ENCODE data around the gene ZFC3H1. TPM values are rescaled to one million over a fixed set of nuclear protein-coding genes. Genes with fewer than 3 reads are reported as not detected.
A peak's percentile ranks its signal among the peaks of the same experiment; 100 is the strongest.

The ZFC3H1 gene
- total and polyA plus RNA-seq, 2 of the 8 experiments (the other 6 are each of a cell fraction or from before 2014, with no cell fraction given) = 20.0 to 32.4 TPM

- Histone ChIP-seq H4K20me1 (replicated peaks in 1 of 2; ENCODE audit: control insufficient read depth in 1 of 2, insufficient read depth in 2 of 2, low read length in 2 of 2) (no peaks in the 10 kb centered on the region), H3K4me3 (ENCODE audit: extremely low read depth in 1 of 4, insufficient read depth in 2 of 4, low read depth in 3 of 4, low read length in 4 of 4) (no peak overlapping the region), H3K79me2 (ENCODE audit: control insufficient read depth in 1 of 2, insufficient read depth in 2 of 2, low read length in 2 of 2) (no peaks in the 10 kb centered on the region), H4K8ac (ENCODE audit: extremely low read depth, insufficient read depth, low read length) (no peak overlapping the region), H3K4me2 (ENCODE audit: insufficient read depth in 1 of 2, low read depth in 2 of 2, low read length in 2 of 2) (no peak overlapping the region), H3K36me3 (ENCODE audit: control insufficient read depth in 2 of 4, insufficient read depth in 4 of 4, low read length in 3 of 4) (no peaks in the 10 kb centered on the region), H3K56ac (replicated peaks; ENCODE audit: insufficient read length, low read depth, low read length) (no peak overlapping the region), H3K27me3 (replicated peaks in 1 of 4; ENCODE audit: control insufficient read depth in 3 of 4, extremely low read depth in 1 of 4, insufficient read depth in 3 of 4, low read length in 3 of 4) (no peaks in the 10 kb centered on the region), H2AK5ac (ENCODE audit: low read depth, low read length) (no peak overlapping the region), H2BK120ac (replicated peaks; ENCODE audit: low read depth, low read length) (no peak overlapping the region), H3K9ac (replicated peaks in 1 of 4; ENCODE audit: extremely low read depth in 1 of 4, low read depth in 3 of 4, low read length in 3 of 4) (no peak overlapping the region), H3K9me3 (ENCODE audit: insufficient read depth in 2 of 2, low read depth in 1 of 2, low read length in 1 of 2) (no peaks in the 10 kb centered on the region), H3K18ac (ENCODE audit: extremely low read depth, low read length) (no peak overlapping the region), H4K91ac (replicated peaks; ENCODE audit: insufficient read length, low read length) (no peak overlapping the region), H3K4me1 (replicated peaks in 1 of 4; ENCODE audit: control insufficient read depth in 3 of 4, insufficient read depth in 4 of 4, low read length in 3 of 4) (peaks cover 0 to 3% (median 0%) of the 10 kb centered on the region in 4 experiments; a peak in 1 of 7 replicates), H3K23me2 (ENCODE audit: low read depth, low read length) (no peaks in the 10 kb centered on the region), H2BK15ac (ENCODE audit: low read length) (no peak overlapping the region), H3K4ac (replicated peaks; ENCODE audit: insufficient read length, low read depth, low read length) (no peak overlapping the region), H2BK5ac (ENCODE audit: low read depth, low read length) (no peak overlapping the region), H3K79me1 (ENCODE audit: low read depth, low read length) (no peaks in the 10 kb centered on the region), H2AFZ (ENCODE audit: low read length) (peak overlapping the region; percentile 71), H4K5ac (ENCODE audit: insufficient read length, low read depth, low read length) (no peak overlapping the region), H3K23ac (ENCODE audit: insufficient read length) (no peak overlapping the region), H3K14ac (ENCODE audit: insufficient read length) (no peak overlapping the region), H2BK12ac (ENCODE audit: low read depth, low read length) (no peak overlapping the region), H2BK20ac (ENCODE audit: low read length) (no peak overlapping the region), H3K27ac (ENCODE audit: low read depth, low read length) (no peak overlapping the region)
- DNase-seq (ENCODE audit: low read depth in 1 of 2, low spot score in 2 of 2) (no peak), FAIRE-seq (no peak)
- 69% methylated on average over 2 of the region's 2 CpGs; no CpG with 5 or more reads in 1 of the 2 experiments for WGBS, 2 experiments (ENCODE audit: extremely low coverage in 1 of 2, insufficient coverage in 1 of 2, insufficient read length in 1 of 2, insufficient replicate concordance in 2 of 2, low coverage in 1 of 2, low lambda C conversion rate in 2 of 2, missing lambda C conversion rate in 1 of 2)
- CTCF ChIA-PET (ENCODE audit: partially characterized antibody) = interaction anchor here (1.2 kb wide), 1 partner anchor 11 kb away, joined by 4 read pairs; no protein-coding TSS in a partner anchor
- POLR2A ChIA-PET (ENCODE audit: partially characterized antibody) = no interaction called here
- no peak for TF ChIP-seq RBBP5 (IDR thresholded peaks at IDR 0.05; ENCODE audit: borderline replicate concordance, low read depth, low read length)
- no peak for TF ChIP-seq CHD1 (IDR thresholded peaks at IDR 0.05; ENCODE audit: low read depth, low read length)
- no peak for TF ChIP-seq EZH2 (IDR thresholded peaks at IDR 0.05; ENCODE audit: low read depth, low read length, severe bottlenecking)
- TF ChIP-seq RNF2 (IDR thresholded peaks at IDR 0.05; ENCODE audit: borderline replicate concordance, low read depth, low read length, missing control alignments, poor library complexity, severe bottlenecking) = no peak
- TF ChIP-seq POLR2A (IDR thresholded peaks at IDR 0.05; ENCODE audit: control extremely low read depth in 1 of 2, low read depth in 2 of 2, low read length in 2 of 2) = no peak
- TF ChIP-seq PHF8 (conservative IDR thresholded peaks at IDR 0.05; ENCODE audit: low read depth, low read length) = no peak
These were observed 76.6 kb downstream of the ZFC3H1 start for GRCh38 chr12:71587012-71587411.

Data from H1 (cell line).